GM10266 (cell line): Measurements from ENCODE around the gene ATP6V1C2.

Experiments used
- DNase-seq: peaks from one replicate; pipeline ENCODE4 v3.0.0; 2012; ENCODE audit errors: extremely low spot score
- TF ChIP-seq, protein P1 (sequence below): IDR thresholded peaks from 2 replicates; pipeline ENCODE4 v1.5.1; 2012; ENCODE audit warnings: mild to moderate bottlenecking, low read depth; ENCODE audit not compliant: control insufficient read depth, insufficient read depth; ENCODE audit errors: missing control alignments

The ATP6V1C2 gene

DNA sequence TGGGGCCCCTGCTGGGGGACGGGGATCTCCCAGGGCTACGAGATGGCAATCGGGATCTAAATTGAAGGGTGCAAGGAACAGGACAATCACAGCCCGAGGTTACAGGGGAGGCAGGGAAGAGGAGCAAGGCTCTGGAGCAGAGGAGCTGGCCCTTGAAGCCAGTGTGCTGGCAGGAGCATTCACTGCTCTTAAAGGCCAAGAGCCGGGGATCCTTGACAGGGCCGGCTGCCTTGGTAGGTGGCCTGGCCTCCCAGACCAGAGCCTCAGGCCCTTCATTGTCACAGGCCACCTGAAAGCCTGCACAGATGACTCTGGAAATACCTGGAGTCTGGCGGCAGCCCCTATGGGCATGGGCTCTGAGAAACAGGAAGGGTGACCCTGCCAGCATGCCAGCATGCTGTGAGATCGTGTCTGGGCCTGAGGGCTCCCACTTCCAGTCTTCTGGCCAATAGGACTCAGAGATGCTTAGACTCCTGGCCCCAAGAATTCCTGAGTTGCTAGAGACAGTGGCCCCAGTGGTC lies 52.5 kb downstream of the ATP6V1C2 start:
- TF ChIP-seq, protein P1, sequence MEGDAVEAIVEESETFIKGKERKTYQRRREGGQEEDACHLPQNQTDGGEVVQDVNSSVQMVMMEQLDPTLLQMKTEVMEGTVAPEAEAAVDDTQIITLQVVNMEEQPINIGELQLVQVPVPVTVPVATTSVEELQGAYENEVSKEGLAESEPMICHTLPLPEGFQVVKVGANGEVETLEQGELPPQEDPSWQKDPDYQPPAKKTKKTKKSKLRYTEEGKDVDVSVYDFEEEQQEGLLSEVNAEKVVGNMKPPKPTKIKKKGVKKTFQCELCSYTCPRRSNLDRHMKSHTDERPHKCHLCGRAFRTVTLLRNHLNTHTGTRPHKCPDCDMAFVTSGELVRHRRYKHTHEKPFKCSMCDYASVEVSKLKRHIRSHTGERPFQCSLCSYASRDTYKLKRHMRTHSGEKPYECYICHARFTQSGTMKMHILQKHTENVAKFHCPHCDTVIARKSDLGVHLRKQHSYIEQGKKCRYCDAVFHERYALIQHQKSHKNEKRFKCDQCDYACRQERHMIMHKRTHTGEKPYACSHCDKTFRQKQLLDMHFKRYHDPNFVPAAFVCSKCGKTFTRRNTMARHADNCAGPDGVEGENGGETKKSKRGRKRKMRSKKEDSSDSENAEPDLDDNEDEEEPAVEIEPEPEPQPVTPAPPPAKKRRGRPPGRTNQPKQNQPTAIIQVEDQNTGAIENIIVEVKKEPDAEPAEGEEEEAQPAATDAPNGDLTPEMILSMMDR, result no peak

DNA sequence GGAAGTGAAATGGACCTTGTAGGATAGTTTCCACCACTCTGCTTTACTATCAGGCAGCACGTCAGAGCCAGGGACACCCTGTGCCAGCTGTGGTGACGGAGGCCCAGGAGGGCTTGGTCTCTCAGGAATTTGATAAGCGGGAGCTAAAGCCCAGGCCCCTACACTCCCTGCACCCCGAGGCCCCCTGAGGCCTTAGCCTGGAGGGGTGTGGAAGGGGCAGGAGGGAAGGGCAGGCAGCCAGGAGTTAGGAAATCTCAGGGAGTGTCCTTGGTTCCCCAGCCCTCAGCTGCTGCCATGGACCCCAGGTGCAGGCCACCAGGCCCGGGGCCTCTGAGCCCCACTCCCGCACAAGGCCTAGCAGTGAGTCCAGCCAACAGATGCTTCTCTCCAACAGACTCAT lies 53.0 kb downstream of the ATP6V1C2 start:
- TF ChIP-seq, protein P1, result no peak
- no peak for DNase-seq

More for the DNA sequence above, 52.5 kb downstream of the ATP6V1C2 start:
- peak; percentile 21 for DNase-seq

DNA sequence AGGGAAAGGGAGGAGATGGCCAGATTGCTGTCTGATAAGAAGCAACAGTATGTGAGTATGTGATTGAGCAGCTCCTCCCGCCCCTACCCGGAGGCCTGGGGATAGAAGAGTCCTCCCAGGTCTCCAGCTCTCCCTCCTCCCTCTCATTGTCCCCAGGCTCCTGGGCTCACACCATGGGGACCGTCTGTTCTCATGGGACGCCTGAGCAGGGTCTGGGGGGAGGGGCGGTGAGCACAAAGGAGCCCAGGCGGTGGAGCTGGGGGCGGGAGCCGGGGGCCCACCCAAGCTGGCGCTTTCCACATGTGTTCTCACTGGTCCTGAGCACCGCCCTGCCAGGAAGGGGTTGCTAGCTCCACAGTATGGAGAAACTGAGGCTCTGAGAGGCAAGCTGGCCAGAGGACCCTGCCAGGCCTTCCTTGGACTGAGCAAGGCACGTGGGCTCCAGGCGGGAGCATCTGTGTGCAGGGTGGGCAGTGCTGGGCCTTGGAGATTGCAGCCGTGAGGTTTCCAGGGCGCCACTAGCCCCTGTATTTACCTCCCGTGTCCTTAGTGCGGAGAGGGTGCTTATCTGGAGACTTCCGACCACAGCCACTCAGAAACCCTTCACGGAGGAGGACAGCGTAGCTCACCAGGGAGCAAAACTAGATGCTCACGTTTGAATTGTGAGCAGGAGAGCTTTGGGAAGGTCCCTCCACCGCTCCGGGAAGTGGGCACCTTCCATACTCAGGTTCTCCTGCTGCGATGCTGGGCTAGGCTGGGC lies 53.8 kb downstream of the ATP6V1C2 start:
- TF ChIP-seq, protein P1, result no peak
- no peak for DNase-seq

DNA sequence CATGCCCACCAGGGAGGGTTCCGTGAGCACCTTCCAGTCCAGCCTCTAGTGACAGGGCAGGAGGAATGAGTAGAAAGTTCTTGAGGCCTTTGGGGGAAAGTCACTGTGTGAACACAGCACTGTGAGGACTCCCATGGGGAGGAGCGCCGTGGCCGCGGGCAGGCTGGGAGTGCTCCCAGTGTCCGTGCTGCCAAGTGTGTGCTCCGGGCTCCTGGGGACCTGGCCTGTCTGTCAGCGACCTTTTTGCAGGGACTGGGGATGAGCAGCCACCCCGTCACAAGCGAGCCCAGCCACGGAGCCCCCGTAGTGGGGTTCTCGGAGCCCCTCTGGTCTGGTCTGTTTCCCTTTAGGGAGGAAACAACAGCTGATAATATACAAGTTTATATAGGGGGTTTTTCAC lies 54.4 kb downstream of the ATP6V1C2 start:
- no peak for DNase-seq
- TF ChIP-seq, protein P1, result no peak

DNA sequence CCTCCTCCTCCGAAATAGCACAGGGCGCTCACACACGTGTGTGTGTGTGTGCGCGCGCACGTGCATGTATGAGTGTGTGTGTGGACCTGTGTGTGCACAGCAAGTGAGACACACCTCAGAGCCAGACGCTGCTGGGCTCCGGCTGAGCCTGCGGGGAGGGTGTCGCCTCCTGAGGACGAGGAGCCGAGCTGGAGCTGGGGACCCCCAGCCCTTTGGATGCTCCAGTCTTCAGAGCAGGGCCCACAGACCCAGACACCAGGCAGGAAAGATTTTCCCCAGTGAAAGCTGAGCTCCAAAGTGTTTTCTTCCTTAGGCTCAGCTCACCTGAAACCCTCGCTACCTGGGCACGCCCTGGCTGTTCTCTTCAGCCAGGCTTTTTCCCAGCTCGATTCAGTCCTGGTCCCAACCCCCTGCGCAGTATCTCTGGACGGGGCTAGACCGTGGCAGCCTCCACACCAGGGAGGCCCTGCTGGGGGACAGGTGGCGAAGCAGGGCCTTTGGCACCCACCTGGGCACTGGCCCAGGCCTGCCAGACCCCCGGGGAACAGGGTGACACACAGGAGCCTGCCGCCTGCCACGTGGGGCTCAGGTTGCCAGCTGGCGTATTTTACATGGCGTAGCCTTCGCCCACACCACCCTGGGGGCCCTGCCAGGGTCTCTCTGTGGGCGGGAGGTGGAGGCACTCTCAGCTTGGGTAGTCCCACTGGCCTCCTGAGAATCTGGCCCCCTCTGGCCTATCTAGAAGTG lies 55.0 kb downstream of the ATP6V1C2 start:
- no peak for DNase-seq
- TF ChIP-seq, protein P1, result no peak

DNA sequence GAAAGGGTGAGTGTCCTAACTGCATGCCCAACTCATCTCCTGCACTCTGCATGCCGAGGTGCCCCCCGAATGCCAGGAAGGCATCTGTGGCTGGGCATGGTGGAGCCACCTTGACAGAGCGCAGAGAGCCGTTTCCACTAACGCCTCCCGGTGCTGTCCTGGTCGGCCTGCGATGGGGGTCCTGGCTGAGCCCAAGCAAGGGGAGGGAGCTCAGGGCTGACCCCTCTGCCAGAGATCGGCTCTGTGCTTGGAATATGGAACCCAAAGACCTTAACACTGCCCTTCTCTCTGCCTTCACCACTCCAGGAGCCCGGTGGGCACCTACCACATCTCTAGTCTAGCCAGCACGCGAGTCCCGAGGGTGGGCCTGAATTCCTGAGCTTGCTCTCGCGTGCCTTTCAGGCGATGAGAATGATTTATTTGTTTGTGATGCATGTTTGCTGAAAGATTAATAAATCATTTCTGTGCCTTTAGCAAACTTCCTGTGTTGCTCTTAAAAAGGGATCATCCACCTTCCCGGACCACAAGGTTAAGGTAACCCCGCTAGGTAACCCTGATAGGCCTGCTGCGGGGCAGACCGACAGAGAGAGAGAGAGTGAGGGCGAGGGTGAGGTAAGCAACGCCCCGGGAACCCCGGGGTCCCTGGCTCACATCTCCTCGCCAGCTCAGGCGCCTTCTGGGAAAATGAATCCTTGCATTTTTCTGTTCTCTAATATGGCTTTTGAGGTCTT lies 55.8 kb downstream of the ATP6V1C2 start:
- TF ChIP-seq, protein P1, result no peak
- DNase-seq, result no peak
